SK-N-SH treated with all-trans-retinoic acid at 6 μM for 48 hours (cell line): ENCODE data around the gene LRP8.

Source experiments
- ATAC-seq: fragments of 200-7000 bp; cut with Tn5 transposase; 3 replicates; pipeline ENCODE4 v1.9.1; 2020; ENCODE audit warnings: mild to moderate bottlenecking, moderate library complexity
- ARNTL ChIP-seq: fragments of 450-650 bp; formaldehyde crosslinking; IDR thresholded peaks from 2 replicates; pipeline ENCODE4 v1.5.0; 2020; ENCODE audit warnings: low read depth, mild to moderate bottlenecking, moderate library complexity, borderline replicate concordance
- BACH2 ChIP-seq: fragments of 250-450 bp; sonication (Bioruptor Pico); IDR thresholded peaks from 2 replicates; pipeline ENCODE4 v1.9.0; 2021; ENCODE audit warnings: mild to moderate bottlenecking, borderline replicate concordance
- CSDC2 ChIP-seq: fragments of 250-450 bp; sonication (Bioruptor Pico); IDR thresholded peaks from 2 replicates; pipeline ENCODE4 v1.5.0; 2020; ENCODE audit warnings: mild to moderate bottlenecking, moderate library complexity
- ESRRG ChIP-seq: fragments of 250-450 bp; sonication (Bioruptor Pico); IDR thresholded peaks from 2 replicates; pipeline ENCODE4 v1.6.1; 2021; ENCODE audit warnings: mild to moderate bottlenecking
- GLIS3 ChIP-seq: fragments of 250-450 bp; sonication (Bioruptor Pico); IDR thresholded peaks from 2 replicates; pipeline ENCODE4 v1.5.0; 2020; ENCODE audit warnings: mild to moderate bottlenecking, moderate library complexity
- ISL1 ChIP-seq: fragments of 250-450 bp; sonication (Bioruptor Pico); IDR thresholded peaks from 2 replicates; pipeline ENCODE4 v2.1.2; 2022; ENCODE audit warnings: mild to moderate bottlenecking, moderate library complexity
- OSR1 ChIP-seq: fragments of 250-450 bp; sonication (Bioruptor Pico); IDR thresholded peaks from 2 replicates; pipeline ENCODE4 v1.8.0; 2022; ENCODE audit warnings: moderate library complexity, mild to moderate bottlenecking, inconsistent platforms
- PPARA ChIP-seq: fragments of 250-450 bp; sonication (Bioruptor Pico); IDR thresholded peaks from 2 replicates; pipeline ENCODE4 v1.5.0; 2020; ENCODE audit warnings: mild to moderate bottlenecking, borderline replicate concordance
- RARB ChIP-seq: fragments of 250-450 bp; sonication (Bioruptor Pico); IDR thresholded peaks from 2 replicates; pipeline ENCODE4 v1.8.0; 2021; ENCODE audit warnings: mild to moderate bottlenecking, moderate library complexity
- SNAI2 ChIP-seq: fragments of 250-450 bp; sonication (Bioruptor Pico); IDR thresholded peaks from 2 replicates; pipeline ENCODE4 v1.5.0; 2020; ENCODE audit warnings: mild to moderate bottlenecking, moderate library complexity
- TCF4 ChIP-seq: fragments of 250-450 bp; sonication (Bioruptor Pico); IDR thresholded peaks from 2 replicates; pipeline ENCODE4 v1.8.0; 2021; ENCODE audit warnings: mild to moderate bottlenecking, moderate library complexity, borderline replicate concordance
- TOX ChIP-seq: fragments of 250-450 bp; sonication (Bioruptor Pico); IDR thresholded peaks from 2 replicates; pipeline ENCODE4 v1.8.0; 2021; ENCODE audit warnings: mild to moderate bottlenecking, moderate library complexity, borderline replicate concordance
- ZC3H10 ChIP-seq: fragments of 250-450 bp; sonication (Bioruptor Pico); IDR thresholded peaks from 2 replicates; pipeline ENCODE4 v1.5.1; 2021; ENCODE audit warnings: mild to moderate bottlenecking, moderate library complexity
- ZFP3 ChIP-seq: fragments of 250-450 bp; sonication (Bioruptor Pico); IDR thresholded peaks from 2 replicates; pipeline ENCODE4 v1.5.0; 2020; ENCODE audit warnings: mild to moderate bottlenecking, moderate library complexity
- ZFP30 ChIP-seq: fragments of 450-650 bp; formaldehyde crosslinking; IDR thresholded peaks from 2 replicates; pipeline ENCODE4 v1.5.0; 2022; ENCODE audit warnings: mild to moderate bottlenecking, moderate library complexity
- ZNF70 ChIP-seq: fragments of 450-650 bp; formaldehyde crosslinking; IDR thresholded peaks from 2 replicates; pipeline ENCODE4 v1.5.0; 2020; ENCODE audit warnings: mild to moderate bottlenecking, moderate library complexity
- ZNF8 ChIP-seq: fragments of 450-650 bp; formaldehyde crosslinking; IDR thresholded peaks from 2 replicates; pipeline ENCODE4 v1.5.0; 2020; ENCODE audit warnings: mild to moderate bottlenecking, moderate library complexity
- TF ChIP-seq, protein P1 (sequence below): fragments of 250-450 bp; sonication (Bioruptor Pico); IDR thresholded peaks from 2 replicates; pipeline ENCODE4 v1.8.0; 2020; ENCODE audit warnings: mild to moderate bottlenecking, moderate library complexity, borderline replicate concordance
- TF ChIP-seq, protein P2 (sequence below): fragments of 250-450 bp; sonication (Bioruptor Pico); IDR thresholded peaks from 2 replicates; pipeline ENCODE4 v1.5.1; 2021; ENCODE audit warnings: mild to moderate bottlenecking, moderate library complexity
- TF ChIP-seq, protein P3 (sequence below): fragments of 250-450 bp; sonication (Bioruptor Pico); IDR thresholded peaks from 2 replicates; pipeline ENCODE4 v1.8.0; 2021; ENCODE audit warnings: low read depth, mild to moderate bottlenecking, moderate library complexity, borderline replicate concordance
- TF ChIP-seq, protein P4 (sequence below): fragments of 250-450 bp; sonication (Bioruptor Pico); IDR thresholded peaks from 2 replicates; pipeline ENCODE4 v1.5.0; 2020; ENCODE audit warnings: mild to moderate bottlenecking, moderate library complexity

Gene LRP8

DNA sequence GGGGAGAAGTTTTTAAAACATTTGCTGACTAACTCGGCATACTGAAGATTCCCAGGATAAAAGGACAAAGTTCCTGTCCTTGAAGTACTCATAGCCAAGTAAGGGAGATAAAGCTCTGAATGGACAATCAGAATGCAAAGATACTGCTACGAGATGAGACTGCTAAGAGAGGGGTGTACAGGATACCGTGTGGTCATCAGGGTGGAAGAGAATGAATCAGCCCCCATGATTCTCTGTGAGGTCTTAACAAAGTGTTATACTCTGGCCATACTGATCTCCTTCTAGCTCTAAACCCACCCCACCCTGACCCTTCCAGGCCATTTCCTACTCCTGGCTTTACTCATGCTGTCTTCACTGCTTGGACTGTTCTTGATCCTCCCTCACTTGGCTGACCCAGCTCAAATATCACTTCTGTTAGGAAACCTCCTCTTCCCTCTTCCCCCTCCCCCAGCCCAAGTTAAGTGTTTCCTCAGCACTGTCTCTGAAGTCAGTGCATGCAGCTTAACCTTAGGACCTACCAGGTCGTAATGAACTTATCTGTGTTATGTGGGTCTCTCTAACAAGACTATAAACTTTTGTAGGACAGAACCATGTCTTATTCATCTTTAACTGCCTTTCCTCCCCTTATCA is 73.7 kb downstream of the LRP8 start:
- peak; percentile 19; the same call in 2 of the 3 replicates for ATAC-seq

DNA sequence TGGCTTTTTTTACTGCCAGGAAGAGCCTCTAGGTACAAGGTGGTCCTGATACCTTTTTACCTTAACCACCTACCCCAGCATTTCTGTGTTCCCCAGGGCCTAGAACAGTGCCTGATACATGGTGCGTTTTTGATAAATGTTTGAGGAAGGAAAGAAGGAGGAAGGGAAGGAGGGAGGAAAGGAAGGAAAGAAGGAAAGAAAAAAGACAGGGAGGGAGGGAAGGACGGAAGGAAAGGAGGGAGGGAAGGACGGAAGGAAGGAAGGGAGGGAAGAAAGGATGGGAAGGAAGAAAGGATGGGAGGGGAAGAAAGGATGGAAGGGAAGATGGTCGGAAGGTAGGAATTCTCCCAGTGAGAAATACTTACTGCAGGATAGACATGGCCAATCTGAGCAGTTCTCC is 77.5 kb downstream of the LRP8 start:
- ATAC-seq = no peak
- TF ChIP-seq ZC3H10 (CRISPR knock-in tag) (no peak), GLIS3 (CRISPR knock-in tag) (no peak), CSDC2 (CRISPR knock-in tag) (no peak), ARNTL (CRISPR knock-in tag) (no peak)
- TF ChIP-seq, protein P1, sequence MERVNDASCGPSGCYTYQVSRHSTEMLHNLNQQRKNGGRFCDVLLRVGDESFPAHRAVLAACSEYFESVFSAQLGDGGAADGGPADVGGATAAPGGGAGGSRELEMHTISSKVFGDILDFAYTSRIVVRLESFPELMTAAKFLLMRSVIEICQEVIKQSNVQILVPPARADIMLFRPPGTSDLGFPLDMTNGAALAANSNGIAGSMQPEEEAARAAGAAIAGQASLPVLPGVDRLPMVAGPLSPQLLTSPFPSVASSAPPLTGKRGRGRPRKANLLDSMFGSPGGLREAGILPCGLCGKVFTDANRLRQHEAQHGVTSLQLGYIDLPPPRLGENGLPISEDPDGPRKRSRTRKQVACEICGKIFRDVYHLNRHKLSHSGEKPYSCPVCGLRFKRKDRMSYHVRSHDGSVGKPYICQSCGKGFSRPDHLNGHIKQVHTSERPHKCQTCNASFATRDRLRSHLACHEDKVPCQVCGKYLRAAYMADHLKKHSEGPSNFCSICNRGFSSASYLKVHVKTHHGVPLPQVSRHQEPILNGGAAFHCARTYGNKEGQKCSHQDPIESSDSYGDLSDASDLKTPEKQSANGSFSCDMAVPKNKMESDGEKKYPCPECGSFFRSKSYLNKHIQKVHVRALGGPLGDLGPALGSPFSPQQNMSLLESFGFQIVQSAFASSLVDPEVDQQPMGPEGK (CRISPR knock-in tag) = no peak

More for the DNA sequence above, 73.7 kb downstream of the LRP8 start:
- TF ChIP-seq, protein P2, sequence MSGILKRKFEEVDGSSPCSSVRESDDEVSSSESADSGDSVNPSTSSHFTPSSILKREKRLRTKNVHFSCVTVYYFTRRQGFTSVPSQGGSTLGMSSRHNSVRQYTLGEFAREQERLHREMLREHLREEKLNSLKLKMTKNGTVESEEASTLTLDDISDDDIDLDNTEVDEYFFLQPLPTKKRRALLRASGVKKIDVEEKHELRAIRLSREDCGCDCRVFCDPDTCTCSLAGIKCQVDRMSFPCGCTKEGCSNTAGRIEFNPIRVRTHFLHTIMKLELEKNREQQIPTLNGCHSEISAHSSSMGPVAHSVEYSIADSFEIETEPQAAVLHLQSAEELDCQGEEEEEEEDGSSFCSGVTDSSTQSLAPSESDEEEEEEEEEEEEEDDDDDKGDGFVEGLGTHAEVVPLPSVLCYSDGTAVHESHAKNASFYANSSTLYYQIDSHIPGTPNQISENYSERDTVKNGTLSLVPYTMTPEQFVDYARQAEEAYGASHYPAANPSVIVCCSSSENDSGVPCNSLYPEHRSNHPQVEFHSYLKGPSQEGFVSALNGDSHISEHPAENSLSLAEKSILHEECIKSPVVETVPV = no peak
- no peak for TF ChIP-seq ZNF8 (CRISPR knock-in tag)
- TF ChIP-seq ZFP3 (CRISPR knock-in tag) = no peak
- TF ChIP-seq OSR1 (CRISPR knock-in tag) = no peak
- TF ChIP-seq, protein P1 (CRISPR knock-in tag) = no peak

DNA sequence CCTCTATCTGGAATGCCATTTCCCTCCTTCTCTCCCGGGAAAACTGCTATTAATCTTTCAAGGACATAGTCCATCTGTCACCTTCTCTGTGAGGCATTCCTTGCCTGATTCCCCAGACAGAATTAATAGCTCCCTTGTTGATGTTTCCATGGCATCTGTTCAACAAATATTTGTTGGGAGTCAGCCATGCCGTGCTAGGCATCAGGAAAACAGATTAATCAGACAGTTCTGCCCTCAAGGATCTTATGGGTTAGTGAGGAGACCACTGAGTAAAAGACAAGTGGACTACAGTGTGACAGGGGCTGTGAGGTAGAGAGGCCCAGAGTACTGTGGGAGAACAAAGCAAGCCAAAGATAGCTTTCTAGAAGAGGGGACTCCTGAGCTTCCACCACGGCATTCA is 78.2 kb downstream of the LRP8 start:
- TF ChIP-seq ARNTL (CRISPR knock-in tag) = no peak
- no peak for TF ChIP-seq CSDC2 (CRISPR knock-in tag)
- no peak for TF ChIP-seq TOX (CRISPR knock-in tag)
- TF ChIP-seq ZFP3 (CRISPR knock-in tag) = no peak
- no peak for TF ChIP-seq ESRRG (CRISPR knock-in tag)
- TF ChIP-seq, protein P1 (CRISPR knock-in tag) = no peak
- TF ChIP-seq RARB = no peak
- TF ChIP-seq SNAI2 = no peak
- no peak for TF ChIP-seq ZC3H10 (CRISPR knock-in tag)
- TF ChIP-seq, protein P3, sequence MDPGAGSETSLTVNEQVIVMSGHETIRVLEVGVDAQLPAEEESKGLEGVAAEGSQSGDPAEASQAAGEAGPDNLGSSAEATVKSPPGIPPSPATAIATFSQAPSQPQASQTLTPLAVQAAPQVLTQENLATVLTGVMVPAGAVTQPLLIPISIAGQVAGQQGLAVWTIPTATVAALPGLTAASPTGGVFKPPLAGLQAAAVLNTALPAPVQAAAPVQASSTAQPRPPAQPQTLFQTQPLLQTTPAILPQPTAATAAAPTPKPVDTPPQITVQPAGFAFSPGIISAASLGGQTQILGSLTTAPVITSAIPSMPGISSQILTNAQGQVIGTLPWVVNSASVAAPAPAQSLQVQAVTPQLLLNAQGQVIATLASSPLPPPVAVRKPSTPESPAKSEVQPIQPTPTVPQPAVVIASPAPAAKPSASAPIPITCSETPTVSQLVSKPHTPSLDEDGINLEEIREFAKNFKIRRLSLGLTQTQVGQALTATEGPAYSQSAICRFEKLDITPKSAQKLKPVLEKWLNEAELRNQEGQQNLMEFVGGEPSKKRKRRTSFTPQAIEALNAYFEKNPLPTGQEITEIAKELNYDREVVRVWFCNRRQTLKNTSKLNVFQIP (CRISPR knock-in tag) = no peak
- no peak for TF ChIP-seq OSR1 (CRISPR knock-in tag)
- TF ChIP-seq ZFP30 (CRISPR knock-in tag) = no peak
- TF ChIP-seq PPARA = no peak
- no peak for TF ChIP-seq GLIS3 (CRISPR knock-in tag)
- TF ChIP-seq ISL1 (CRISPR knock-in tag) = no peak
- TF ChIP-seq BACH2 (CRISPR knock-in tag) = no peak
- TF ChIP-seq, protein P2 = no peak
- no peak for TF ChIP-seq TCF4
- no peak for TF ChIP-seq ZNF70 (CRISPR knock-in tag)
- TF ChIP-seq, protein P4, sequence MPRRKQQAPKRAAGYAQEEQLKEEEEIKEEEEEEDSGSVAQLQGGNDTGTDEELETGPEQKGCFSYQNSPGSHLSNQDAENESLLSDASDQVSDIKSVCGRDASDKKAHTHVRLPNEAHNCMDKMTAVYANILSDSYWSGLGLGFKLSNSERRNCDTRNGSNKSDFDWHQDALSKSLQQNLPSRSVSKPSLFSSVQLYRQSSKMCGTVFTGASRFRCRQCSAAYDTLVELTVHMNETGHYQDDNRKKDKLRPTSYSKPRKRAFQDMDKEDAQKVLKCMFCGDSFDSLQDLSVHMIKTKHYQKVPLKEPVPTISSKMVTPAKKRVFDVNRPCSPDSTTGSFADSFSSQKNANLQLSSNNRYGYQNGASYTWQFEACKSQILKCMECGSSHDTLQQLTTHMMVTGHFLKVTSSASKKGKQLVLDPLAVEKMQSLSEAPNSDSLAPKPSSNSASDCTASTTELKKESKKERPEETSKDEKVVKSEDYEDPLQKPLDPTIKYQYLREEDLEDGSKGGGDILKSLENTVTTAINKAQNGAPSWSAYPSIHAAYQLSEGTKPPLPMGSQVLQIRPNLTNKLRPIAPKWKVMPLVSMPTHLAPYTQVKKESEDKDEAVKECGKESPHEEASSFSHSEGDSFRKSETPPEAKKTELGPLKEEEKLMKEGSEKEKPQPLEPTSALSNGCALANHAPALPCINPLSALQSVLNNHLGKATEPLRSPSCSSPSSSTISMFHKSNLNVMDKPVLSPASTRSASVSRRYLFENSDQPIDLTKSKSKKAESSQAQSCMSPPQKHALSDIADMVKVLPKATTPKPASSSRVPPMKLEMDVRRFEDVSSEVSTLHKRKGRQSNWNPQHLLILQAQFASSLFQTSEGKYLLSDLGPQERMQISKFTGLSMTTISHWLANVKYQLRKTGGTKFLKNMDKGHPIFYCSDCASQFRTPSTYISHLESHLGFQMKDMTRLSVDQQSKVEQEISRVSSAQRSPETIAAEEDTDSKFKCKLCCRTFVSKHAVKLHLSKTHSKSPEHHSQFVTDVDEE (CRISPR knock-in tag) = no peak
- TF ChIP-seq, all 23 proteins: peak for 0
- no peak for ATAC-seq
